Skeletal muscle satellite cell (primary cell): ENCODE data around the gene ADK.
"Not testable (repeated sequence)": the region's sequence is repeated elsewhere in the genome, so short reads cannot be mapped to it uniquely, and the experiment has no call there.

Source experiments
- H3K27me3 ChIP-seq: 2 replicates; pipeline ENCODE4 v1.7.0; 2013; ENCODE audit warnings: low read length; ENCODE audit not compliant: control insufficient read depth, insufficient read depth
- H3K36me3 ChIP-seq: 2 replicates; pipeline ENCODE4 v1.7.0; 2013; ENCODE audit warnings: mild to moderate bottlenecking, control low read depth, low read length; ENCODE audit not compliant: insufficient read depth
- H3K4me1 ChIP-seq: 2 replicates; pipeline ENCODE4 v1.7.0; 2013; ENCODE audit warnings: low read length; ENCODE audit not compliant: control insufficient read depth, insufficient read depth
- H3K4me2 ChIP-seq: 2 replicates; pipeline ENCODE4 v1.7.0; 2013; ENCODE audit warnings: mild to moderate bottlenecking, low read length
- H3K4me3 ChIP-seq: 2 replicates; pipeline ENCODE4 v1.7.0; 2013; ENCODE audit warnings: low read length
- H3K9ac ChIP-seq: 2 replicates; pipeline ENCODE4 v1.7.0; 2013; ENCODE audit warnings: mild to moderate bottlenecking, low read depth, low read length, moderate library complexity
- H3K9me3 ChIP-seq: replicated peaks from 2 replicates; pipeline ENCODE4 v1.7.0; 2013; ENCODE audit warnings: mild to moderate bottlenecking, control low read depth, low read length

Gene ADK

GRCh38 chr10:74434547-74434946 is 283.5 kb downstream of the ADK start:
- Histone ChIP-seq H3K27me3 (no peaks in the 10 kb centered on the region), H3K36me3 (no peaks in the 10 kb centered on the region), H3K9ac (no peak overlapping the region), H3K9me3 (no peaks in the 10 kb centered on the region), H3K4me2 (no peak overlapping the region), H3K4me1 (peaks cover 27% of the 10 kb centered on the region), H3K4me3 (no peak overlapping the region)

- no peak overlapping the region for H3K4me2 ChIP-seq
- H3K9ac ChIP-seq = no peak overlapping the region
- H3K36me3 ChIP-seq = no peaks in the 10 kb centered on the region
- H3K4me3 ChIP-seq = no peak overlapping the region
- no peaks in the 10 kb centered on the region for H3K9me3 ChIP-seq
- H3K4me1 ChIP-seq = peaks cover 27% of the 10 kb centered on the region
- no peaks in the 10 kb centered on the region for H3K27me3 ChIP-seq
Measured at GRCh38 chr10:74436523-74437170, 285.6 kb downstream of the ADK start.

- no peaks in the 10 kb centered on the region for H3K9me3 ChIP-seq
- peaks cover 20% of the 10 kb centered on the region for H3K4me1 ChIP-seq
- H3K36me3 ChIP-seq = no peaks in the 10 kb centered on the region
- no peak overlapping the region for H3K4me2 ChIP-seq
- no peak overlapping the region for H3K9ac ChIP-seq
- no peaks in the 10 kb centered on the region for H3K27me3 ChIP-seq
- no peak overlapping the region for H3K4me3 ChIP-seq
Measured at GRCh38 chr10:74437822-74438221, 286.8 kb downstream of the ADK start.

DNA sequence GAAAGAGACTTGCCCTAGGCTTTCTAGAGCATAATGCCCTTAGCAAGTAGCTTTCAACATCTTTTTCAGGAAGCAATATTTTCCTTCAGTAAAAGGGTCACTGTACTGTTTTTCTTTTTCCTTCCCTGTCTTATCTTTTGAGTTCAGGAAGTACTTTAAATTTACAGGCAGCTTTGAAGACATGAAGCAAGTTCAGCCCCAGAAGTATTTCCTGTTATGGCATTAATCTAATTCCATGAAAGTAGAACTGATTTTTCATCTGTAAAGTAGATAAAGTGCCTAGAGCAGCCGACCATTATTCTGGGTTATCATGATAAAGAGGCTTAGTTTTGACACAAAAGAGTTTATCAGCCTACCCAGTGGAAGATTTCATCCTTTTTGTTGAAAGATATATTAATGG is 288.2 kb downstream of the ADK start:
- H3K4me2 ChIP-seq = no peak overlapping the region
- H3K4me1 ChIP-seq = peaks cover 8% of the 10 kb centered on the region
- no peaks in the 10 kb centered on the region for H3K36me3 ChIP-seq
- H3K4me3 ChIP-seq = no peak overlapping the region
- no peak overlapping the region for H3K9ac ChIP-seq
- H3K27me3 ChIP-seq = no peaks in the 10 kb centered on the region
- no peaks in the 10 kb centered on the region for H3K9me3 ChIP-seq

DNA sequence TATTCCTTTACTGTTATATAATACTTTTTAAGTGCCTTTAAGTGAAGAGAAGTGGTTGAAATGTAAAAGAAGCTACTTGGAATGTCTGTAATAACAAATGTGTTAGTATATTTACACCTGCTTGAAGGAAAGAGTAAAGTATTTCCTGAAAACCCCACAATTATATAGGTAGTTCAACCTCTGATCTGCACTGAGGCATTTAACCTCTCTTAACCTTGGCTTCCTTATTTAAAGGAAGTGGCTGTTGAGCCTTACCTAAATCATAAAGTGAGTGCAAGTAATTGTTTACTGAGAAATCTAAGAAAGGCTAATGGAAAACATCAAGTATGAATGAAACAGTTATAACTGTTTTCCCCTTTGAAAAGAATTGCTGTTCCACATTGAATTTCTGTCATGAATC is 294.5 kb downstream of the ADK start:
- Histone ChIP-seq H3K9ac (no peak overlapping the region), H3K36me3 (no peaks in the 10 kb centered on the region), H3K4me2 (no peak overlapping the region), H3K4me3 (no peak overlapping the region), H3K27me3 (no peaks in the 10 kb centered on the region), H3K9me3 (no peaks in the 10 kb centered on the region), H3K4me1 (no peaks in the 10 kb centered on the region)

DNA sequence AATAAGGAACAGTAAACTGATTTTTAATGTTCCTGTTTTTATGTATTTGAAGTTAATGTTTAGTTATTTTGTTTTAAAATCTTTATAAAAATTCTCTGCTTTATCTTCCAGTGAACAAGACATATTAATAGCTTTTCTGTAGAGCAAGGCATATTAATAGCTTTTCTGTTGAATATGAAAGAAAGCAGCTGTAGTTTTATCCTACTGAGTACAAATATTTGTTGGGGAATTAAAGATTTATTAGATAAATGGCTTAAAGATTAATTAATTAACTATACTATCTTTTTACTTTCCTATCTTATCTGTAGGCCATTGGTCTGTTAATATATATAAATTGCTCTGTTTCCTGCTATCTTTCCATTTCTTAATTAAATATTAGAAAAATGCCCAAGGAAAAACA is 299.6 kb downstream of the ADK start:
- H3K4me1 ChIP-seq = no peaks in the 10 kb centered on the region
- H3K36me3 ChIP-seq = no peaks in the 10 kb centered on the region
- H3K9ac ChIP-seq = no peak overlapping the region

DNA sequence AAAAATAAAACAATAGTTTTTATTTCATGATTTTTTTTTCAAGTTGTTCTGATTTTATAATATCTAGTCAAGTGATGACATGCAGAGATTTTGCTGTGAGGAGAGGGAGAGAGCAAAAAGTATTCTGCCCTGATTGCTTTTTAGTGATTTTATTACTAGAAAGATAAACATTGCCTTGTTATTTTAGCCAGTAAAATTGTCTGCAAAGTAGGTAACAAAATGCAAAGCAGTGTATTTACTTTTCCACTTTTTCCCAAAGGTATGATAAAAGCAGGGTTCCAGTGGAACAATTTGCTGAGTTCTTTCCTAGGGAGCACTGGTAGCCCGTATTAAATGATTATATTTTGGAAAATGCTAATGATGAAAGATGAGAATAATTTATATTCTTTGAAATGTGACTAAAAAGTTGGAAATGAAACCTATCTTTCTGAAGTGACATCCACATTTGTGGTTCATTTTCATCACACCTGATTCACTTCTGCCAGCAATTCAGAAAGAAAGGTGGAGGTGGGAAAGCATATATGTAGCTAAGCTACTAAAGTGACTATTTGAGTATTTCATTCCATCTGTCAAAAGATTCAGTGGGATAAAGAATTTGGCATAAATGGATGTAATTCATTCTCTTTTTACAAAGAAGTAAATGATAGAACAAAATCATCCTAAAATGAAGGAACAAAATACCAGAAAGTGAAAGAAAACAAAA is 300.3 kb downstream of the ADK start:
- Histone ChIP-seq H3K4me3 (no peak overlapping the region), H3K9me3 (no peaks in the 10 kb centered on the region), H3K4me1 (no peaks in the 10 kb centered on the region), H3K36me3 (no peaks in the 10 kb centered on the region), H3K9ac (no peak overlapping the region), H3K27me3 (no peaks in the 10 kb centered on the region), H3K4me2 (no peak overlapping the region)

More for the DNA sequence above, 299.6 kb downstream of the ADK start:
- Histone ChIP-seq H3K9me3 (no peaks in the 10 kb centered on the region), H3K4me3 (no peak overlapping the region), H3K27me3 (no peaks in the 10 kb centered on the region), H3K4me2 (no peak overlapping the region)

DNA sequence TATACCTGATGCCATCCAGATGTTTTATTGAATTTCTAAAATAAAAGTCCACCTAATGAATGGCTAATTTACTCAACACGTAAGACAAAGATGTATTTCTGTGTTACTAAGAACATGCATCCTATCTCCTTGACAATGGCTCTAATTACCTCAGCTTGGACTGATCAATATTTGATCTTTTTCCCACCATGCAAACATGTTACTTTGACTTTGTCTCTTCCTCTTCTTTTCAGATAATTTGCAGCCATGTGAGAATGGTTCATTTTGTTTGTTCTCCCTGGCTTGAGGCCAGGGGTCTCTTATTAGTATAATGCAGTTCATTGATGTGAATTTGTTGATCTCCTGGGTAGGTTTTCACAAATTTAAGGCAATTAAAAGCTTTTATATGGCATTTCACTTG is 302.1 kb downstream of the ADK start:
- no peaks in the 10 kb centered on the region for H3K36me3 ChIP-seq
- H3K4me1 ChIP-seq = no peaks in the 10 kb centered on the region
- no peak overlapping the region for H3K4me3 ChIP-seq
- H3K27me3 ChIP-seq = no peaks in the 10 kb centered on the region
- no peak overlapping the region for H3K9ac ChIP-seq
- no peaks in the 10 kb centered on the region for H3K9me3 ChIP-seq
- H3K4me2 ChIP-seq = no peak overlapping the region

GRCh38 chr10:74457478-74457877 is 306.5 kb downstream of the ADK start:
- H3K9ac ChIP-seq = not testable (repeated sequence)

DNA sequence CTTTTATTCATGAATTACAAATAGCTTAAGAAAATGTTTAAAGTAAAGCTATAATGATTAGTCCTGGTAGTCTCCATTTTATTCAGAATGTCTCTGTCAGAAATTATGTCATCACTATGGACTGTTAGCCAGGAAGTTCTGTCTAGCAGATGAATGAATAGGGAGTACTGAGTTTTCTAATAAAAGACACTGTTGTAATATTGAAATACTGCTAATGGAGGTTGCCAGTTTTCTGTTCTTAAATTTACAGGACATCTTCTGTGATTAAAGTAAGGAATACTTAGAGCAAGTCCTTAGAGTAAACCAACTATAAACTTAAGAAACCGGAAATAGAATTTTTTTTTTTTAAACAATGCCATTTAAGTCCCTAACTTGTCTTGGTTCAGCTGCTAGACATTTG is 309.8 kb downstream of the ADK start:
- Histone ChIP-seq H3K9ac (no peak overlapping the region), H3K4me3 (no peak overlapping the region), H3K9me3 (no peaks in the 10 kb centered on the region), H3K4me2 (no peak overlapping the region), H3K36me3 (no peaks in the 10 kb centered on the region), H3K27me3 (no peaks in the 10 kb centered on the region), H3K4me1 (peaks cover 4% of the 10 kb centered on the region)

More at GRCh38 chr10:74457478-74457877, 306.5 kb downstream of the ADK start:
- H3K27me3 ChIP-seq, H3K4me1 ChIP-seq, H3K9me3 ChIP-seq, H3K4me3 ChIP-seq, H3K36me3 ChIP-seq, H3K4me2 ChIP-seq: not testable (repeated sequence)

DNA sequence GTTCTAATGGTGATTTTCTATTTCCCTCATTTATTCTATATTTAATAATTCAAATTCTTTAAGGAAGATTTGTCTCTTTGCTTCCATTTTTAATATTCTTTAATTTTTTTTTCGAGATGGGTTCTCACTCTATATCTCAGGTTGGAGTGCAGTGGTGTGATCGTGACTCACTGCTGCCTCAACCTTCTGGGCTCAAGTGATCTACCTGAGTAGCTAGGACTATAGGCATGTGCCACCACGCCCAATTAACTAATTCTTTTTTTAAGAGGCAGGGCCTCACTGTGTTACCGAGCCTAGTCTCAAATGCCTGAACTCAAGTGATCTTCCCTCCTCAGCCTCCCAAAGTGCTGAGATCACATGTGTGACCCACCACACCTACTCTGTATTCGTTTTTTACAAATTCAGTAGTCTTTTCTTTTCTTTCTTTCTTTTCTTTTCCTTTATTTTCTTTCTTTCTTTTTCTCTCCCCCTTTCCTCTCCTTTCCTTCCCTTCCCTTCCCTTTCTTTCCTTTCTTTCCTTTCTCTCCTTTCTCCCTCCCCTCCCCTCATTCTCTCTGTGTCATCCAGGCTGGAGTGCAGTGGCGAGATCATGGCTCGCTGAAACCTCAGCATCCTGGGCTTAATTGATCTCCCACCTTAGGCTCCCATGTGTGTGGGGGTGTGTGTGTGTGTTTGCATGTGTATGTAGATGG is 323.1 kb downstream of the ADK start:
- H3K4me1 ChIP-seq = no peaks in the 10 kb centered on the region
- no peak overlapping the region for H3K4me3 ChIP-seq
- no peak overlapping the region for H3K4me2 ChIP-seq
- H3K9me3 ChIP-seq = no peaks in the 10 kb centered on the region
- H3K9ac ChIP-seq = no peak overlapping the region
- H3K27me3 ChIP-seq = no peaks in the 10 kb centered on the region
- no peaks in the 10 kb centered on the region for H3K36me3 ChIP-seq
